MCF 10A (cell line): Measurements from ENCODE around the gene RBM47. TPM values are rescaled to one million over a fixed set of nuclear protein-coding genes. Genes with fewer than 3 reads are reported as not detected.
A peak's percentile ranks its signal among the peaks of the same experiment; 100 is the strongest.

Experiments
- BruUV-seq: library from RNA; stranded (reverse); fragments of 400-500 nt; replicated peaks from 2 replicates; lab custom pipeline; 2021; lab: Mats Ljungman, UMichigan
- CTCF ChIA-PET: fragments of 300-600 bp; sonication (Branson Sonifier 250); formaldehyde crosslinking; extraction: SDS; loops from one replicate; lab custom pipeline; 2021; ENCODE audit warnings: antibody characterized with exemption, inconsistent platforms; lab: Yijun Ruan, JAX
- POLR2A ChIA-PET: fragments of 300-600, 350-650 bp; sonication (Branson Sonifier 250); formaldehyde crosslinking; extraction: SDS; loops from one replicate; lab custom pipeline; 2020; ENCODE audit warnings: antibody characterized with exemption, inconsistent platforms; lab: Yijun Ruan, JAX
- DNase-seq: peaks from one replicate; pipeline ENCODE4 v3.0.0-alpha.2; 2018; ENCODE audit not compliant: unreplicated experiment
- H3K27ac Mint-ChIP-seq: one replicate; pipeline ENCODE4 v1.8.0; 2022; ENCODE audit warnings: mild to moderate bottlenecking, low read depth, mixed read lengths; ENCODE audit not compliant: unreplicated experiment
- H3K27me3 Mint-ChIP-seq: one replicate; pipeline ENCODE4 v1.8.0; 2022; ENCODE audit warnings: mixed read lengths; ENCODE audit not compliant: insufficient read depth, unreplicated experiment
- H3K36me3 Mint-ChIP-seq: one replicate; pipeline ENCODE4 v1.8.0; 2022; ENCODE audit warnings: mild to moderate bottlenecking, moderate library complexity, mixed read lengths; ENCODE audit not compliant: insufficient read depth, unreplicated experiment
- H3K4me1 Mint-ChIP-seq: one replicate; pipeline ENCODE4 v1.8.0; 2022; ENCODE audit warnings: mixed read lengths; ENCODE audit not compliant: insufficient read depth, unreplicated experiment
- H3K4me3 Mint-ChIP-seq: one replicate; pipeline ENCODE4 v1.8.0; 2022; ENCODE audit warnings: mild to moderate bottlenecking, moderate library complexity, mixed read lengths; ENCODE audit not compliant: unreplicated experiment
- H3K9me3 Mint-ChIP-seq: one replicate; pipeline ENCODE4 v1.8.0; 2022; ENCODE audit warnings: mixed read lengths; ENCODE audit not compliant: unreplicated experiment
- intact Hi-C: fragments of 100-400 bp; cut with micrococcal nuclease; formaldehyde crosslinking; loops from 2 replicates; pipeline ENCODE4 v1.14.1; 2022
- total RNA-seq: library from RNA; stranded (reverse); gene quantifications from 2 replicates; pipeline ENCODE4 v1.2.3, GENCODE V29; 2022
- TF ChIP-seq, protein P1 (sequence below): fragments of 200-600 bp; IDR thresholded peaks from one replicate; pipeline ENCODE4 v1.8.0; 2022; ENCODE audit warnings: antibody characterized with exemption, mild to moderate bottlenecking; ENCODE audit not compliant: unreplicated experiment

Gene RBM47
- total RNA-seq, 1 experiment from 2014 or later = 1.8 TPM

GRCh38 chr4:40621592-40622512 is 7.8 kb downstream of the RBM47 start:
- H3K4me1 Mint-ChIP-seq = peaks cover 27% of the 10 kb centered on the region
- no peaks in the 10 kb centered on the region for H3K27me3 Mint-ChIP-seq
- TF ChIP-seq, protein P1, sequence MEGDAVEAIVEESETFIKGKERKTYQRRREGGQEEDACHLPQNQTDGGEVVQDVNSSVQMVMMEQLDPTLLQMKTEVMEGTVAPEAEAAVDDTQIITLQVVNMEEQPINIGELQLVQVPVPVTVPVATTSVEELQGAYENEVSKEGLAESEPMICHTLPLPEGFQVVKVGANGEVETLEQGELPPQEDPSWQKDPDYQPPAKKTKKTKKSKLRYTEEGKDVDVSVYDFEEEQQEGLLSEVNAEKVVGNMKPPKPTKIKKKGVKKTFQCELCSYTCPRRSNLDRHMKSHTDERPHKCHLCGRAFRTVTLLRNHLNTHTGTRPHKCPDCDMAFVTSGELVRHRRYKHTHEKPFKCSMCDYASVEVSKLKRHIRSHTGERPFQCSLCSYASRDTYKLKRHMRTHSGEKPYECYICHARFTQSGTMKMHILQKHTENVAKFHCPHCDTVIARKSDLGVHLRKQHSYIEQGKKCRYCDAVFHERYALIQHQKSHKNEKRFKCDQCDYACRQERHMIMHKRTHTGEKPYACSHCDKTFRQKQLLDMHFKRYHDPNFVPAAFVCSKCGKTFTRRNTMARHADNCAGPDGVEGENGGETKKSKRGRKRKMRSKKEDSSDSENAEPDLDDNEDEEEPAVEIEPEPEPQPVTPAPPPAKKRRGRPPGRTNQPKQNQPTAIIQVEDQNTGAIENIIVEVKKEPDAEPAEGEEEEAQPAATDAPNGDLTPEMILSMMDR = no peak
- peak overlapping the region; percentile 95 for H3K27ac Mint-ChIP-seq
- peak overlapping the region; percentile 51 for H3K4me3 Mint-ChIP-seq
- BruUV-seq = no TSS peak
- CTCF ChIA-PET = interaction anchor here (0.7 to 1.1 kb wide), 2 partner anchors 97 to 305 kb away, joined by 3 to 4 read pairs; no protein-coding TSS in a partner anchor
- intact Hi-C loops = no loop called here
- DNase-seq = peak; percentile 98
- H3K9me3 Mint-ChIP-seq = peaks cover 8% of the 10 kb centered on the region
- POLR2A ChIA-PET = interaction anchor here (0.6 to 2.9 kb wide), 10 partner anchors 8 to 566 kb away, joined by 3 to 6 read pairs (median 4); partner anchors contain the start of genes N4BP2 and RBM47
- no peaks in the 10 kb centered on the region for H3K36me3 Mint-ChIP-seq

- BruUV-seq = no TSS peak
- peak overlapping the region; percentile 95 for H3K27ac Mint-ChIP-seq
- DNase-seq = no peak
- intact Hi-C loops = no loop called here
- peaks cover 20% of the 10 kb centered on the region for H3K4me1 Mint-ChIP-seq
- CTCF ChIA-PET = interaction anchor here (0.7 kb wide), 1 partner anchor 304 kb away, joined by 3 read pairs; no protein-coding TSS in a partner anchor
- no peaks in the 10 kb centered on the region for H3K36me3 Mint-ChIP-seq
- TF ChIP-seq, protein P1 = no peak
- no peaks in the 10 kb centered on the region for H3K27me3 Mint-ChIP-seq
- POLR2A ChIA-PET = interaction anchor here (0.7 to 2.9 kb wide), 8 partner anchors 8 to 565 kb away, joined by 3 to 6 read pairs (median 4); partner anchors contain the start of genes N4BP2 and RBM47
- H3K9me3 Mint-ChIP-seq = peaks cover 8% of the 10 kb centered on the region
- H3K4me3 Mint-ChIP-seq = peak overlapping the region; percentile 51
Observed at GRCh38 chr4:40621229-40621591, 8.5 kb downstream of the RBM47 start.

DNA sequence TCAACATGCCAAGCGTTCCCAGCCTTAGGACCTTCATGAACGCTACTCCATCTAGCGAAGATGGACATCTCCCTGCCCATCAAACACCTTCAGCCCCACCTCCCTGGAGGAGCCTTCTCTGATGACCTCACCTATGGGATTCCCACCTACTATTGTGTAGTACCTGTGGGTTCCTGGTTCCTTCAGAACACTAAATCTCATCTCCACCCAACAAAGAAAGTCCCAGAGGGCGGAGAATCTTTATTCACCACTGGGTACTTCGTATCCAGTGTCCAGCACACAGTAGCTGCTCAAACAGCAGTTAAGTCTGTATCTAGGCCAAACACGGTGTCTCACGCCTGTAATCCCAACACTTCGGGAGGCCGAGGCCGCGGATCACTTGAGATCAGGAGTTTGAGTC is 10.1 kb downstream of the RBM47 start:
- peaks cover 8% of the 10 kb centered on the region for H3K9me3 Mint-ChIP-seq
- CTCF ChIA-PET = no interaction called here
- TF ChIP-seq, protein P1 = no peak
- intact Hi-C loops = no loop called here
- POLR2A ChIA-PET = interaction anchor here (2.0 to 2.9 kb wide), 2 partner anchors 25 to 31 kb away, joined by 5 read pairs; no protein-coding TSS in a partner anchor
- no peak for DNase-seq
- no TSS peak for BruUV-seq
- H3K27ac Mint-ChIP-seq = no peak overlapping the region
- no peaks in the 10 kb centered on the region for H3K36me3 Mint-ChIP-seq
- H3K4me3 Mint-ChIP-seq = no peak overlapping the region
- peaks cover 14% of the 10 kb centered on the region for H3K4me1 Mint-ChIP-seq
- H3K27me3 Mint-ChIP-seq = no peaks in the 10 kb centered on the region

DNA sequence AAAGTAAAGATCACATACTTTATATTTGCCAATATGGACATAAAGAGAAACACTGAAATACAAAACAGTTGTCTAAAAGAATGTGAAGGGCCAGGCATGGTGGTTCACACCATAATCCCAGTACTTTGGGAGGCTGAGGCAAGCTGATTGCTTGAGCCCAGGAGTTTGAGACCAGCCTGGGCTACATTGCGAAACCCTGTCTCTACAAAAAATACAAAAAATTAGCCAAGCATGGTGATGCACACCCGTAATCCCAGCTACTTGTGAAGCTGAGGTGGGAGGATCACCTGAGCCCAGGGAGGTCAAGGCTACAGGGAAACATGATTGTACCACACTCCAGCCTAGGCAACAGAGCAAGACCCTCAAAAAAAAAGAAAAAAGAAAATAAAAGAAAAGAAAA is 11.8 kb downstream of the RBM47 start:
- no TSS peak for BruUV-seq
- H3K9me3 Mint-ChIP-seq = peaks cover 8% of the 10 kb centered on the region
- DNase-seq = peak; percentile 33
- no peaks in the 10 kb centered on the region for H3K27me3 Mint-ChIP-seq
- ChIA-PET CTCF (interaction anchor here (0.7 kb wide), 1 partner anchor 129 kb away, joined by 3 read pairs; no protein-coding TSS in a partner anchor), POLR2A (no interaction called here)
- peaks cover 14% of the 10 kb centered on the region for H3K4me1 Mint-ChIP-seq
- H3K27ac Mint-ChIP-seq = no peak overlapping the region
- intact Hi-C loops = no loop called here
- no peak overlapping the region for H3K4me3 Mint-ChIP-seq
- H3K36me3 Mint-ChIP-seq = no peaks in the 10 kb centered on the region
- TF ChIP-seq, protein P1 = no peak
